ENCODE data around the gene NOS2.
"Not testable (repeated sequence)": the region's sequence is repeated elsewhere in the genome, so short reads cannot be mapped to it uniquely, and the experiment has no call there.

Gene NOS2

GRCh38 chr17:27741971-27742575, 58.3 kb downstream of the NOS2 start:
- TF ChIP-seq CTCF (IDR thresholded peaks at IDR 0.05; ENCODE audit: low read length, missing control alignments): no peak
- no peak overlapping the region for H3K4me3 ChIP-seq (replicated peaks; ENCODE audit: low read depth, low read length)
- no peak for DNase-seq (ENCODE audit: low read depth)

GRCh38 chr17:27741361-27741861, 58.9 kb downstream of the NOS2 start:
- TF ChIP-seq CTCF (IDR thresholded peaks at IDR 0.05; ENCODE audit: low read length, missing control alignments): no peak

GRCh38 chr17:27740541-27740940, 59.8 kb downstream of the NOS2 start:
- not testable (repeated sequence) for DNase-seq (ENCODE audit: low read depth); H3K4me3 ChIP-seq (replicated peaks; ENCODE audit: low read depth, low read length)

More at GRCh38 chr17:27741361-27741861, 58.9 kb downstream of the NOS2 start:
- H3K4me3 ChIP-seq (replicated peaks; ENCODE audit: low read depth, low read length): no peak overlapping the region
- no peak for DNase-seq (ENCODE audit: low read depth)

- TF ChIP-seq CTCF (IDR thresholded peaks at IDR 0.05; ENCODE audit: low read length, missing control alignments): no peak
- no peak overlapping the region for H3K4me3 ChIP-seq (replicated peaks; ENCODE audit: low read depth, low read length)
- no peak for DNase-seq (ENCODE audit: low read depth)
Measured at GRCh38 chr17:27733773-27734172, 66.6 kb downstream of the NOS2 start.

GRCh38 chr17:27732746-27733145, 67.6 kb downstream of the NOS2 start:
- H3K4me3 ChIP-seq (replicated peaks; ENCODE audit: low read depth, low read length); DNase-seq (ENCODE audit: low read depth): not testable (repeated sequence)

GRCh38 chr17:27725982-27726381, 74.3 kb downstream of the NOS2 start:
- DNase-seq (ENCODE audit: low read depth); H3K4me3 ChIP-seq (replicated peaks; ENCODE audit: low read depth, low read length): not testable (repeated sequence)

- no peak for TF ChIP-seq CTCF (IDR thresholded peaks at IDR 0.05; ENCODE audit: low read length, missing control alignments)
Measured at GRCh38 chr17:27721797-27722196, 78.5 kb downstream of the NOS2 start.

More at GRCh38 chr17:27721797-27722196, 78.5 kb downstream of the NOS2 start:
- no peak for DNase-seq (ENCODE audit: low read depth)
- H3K4me3 ChIP-seq (replicated peaks; ENCODE audit: low read depth, low read length): no peak overlapping the region
